Natural killer cell (primary cell): Measurements from ENCODE around the gene SATB2. TPM values are rescaled to one million over a fixed set of nuclear protein-coding genes. Genes with fewer than 3 reads are reported as not detected.
A peak's percentile ranks its signal among the peaks of the same experiment; 100 is the strongest.

ENCODE experiments used
- ATAC-seq, 3 donors: fragments of 150-1000 bp in 2 of 3; fragments of 200-7000 bp in 1 of 3; cut with Tn5 transposase; 1 replicate in 1 of 3; 2 replicates in 2 of 3; pipeline ENCODE4 v1.10.0; 2021; ENCODE audit warnings: mild to moderate bottlenecking in 2 of 3, moderate library complexity in 2 of 3
- DNase-seq, 2 donors: peaks; one replicate each; pipeline versions ENCODE4 v3.0.0 to v3.0.0-alpha.2; 2013 to 2021; ENCODE audit warnings: mixed read lengths in 1 of 2
- H3K27ac ChIP-seq: one replicate; pipeline ENCODE4 v1.5.1; 2013; ENCODE audit warnings: mild to moderate bottlenecking, low read length
- H3K27me3 ChIP-seq: one replicate; pipeline ENCODE4 v1.6.1; 2013; ENCODE audit warnings: low read length; ENCODE audit not compliant: control insufficient read depth, insufficient read depth
- H3K36me3 ChIP-seq: one replicate; pipeline ENCODE4 v1.6.1; 2013; ENCODE audit warnings: low read length; ENCODE audit not compliant: control insufficient read depth, insufficient read depth
- H3K4me1 ChIP-seq: one replicate; pipeline ENCODE4 v1.6.1; 2013; ENCODE audit warnings: low read length; ENCODE audit not compliant: control insufficient read depth, insufficient read depth
- H3K4me3 ChIP-seq: one replicate; pipeline ENCODE4 v1.5.1; 2013; ENCODE audit warnings: low read length
- H3K9me3 ChIP-seq: one replicate; pipeline ENCODE4 v1.6.1; 2013; ENCODE audit warnings: low read length; ENCODE audit not compliant: control insufficient read depth, insufficient read depth
- H3K27ac Mint-ChIP-seq, 2 donors: one replicate each; pipeline ENCODE4 v1.8.0; 2022; ENCODE audit warnings: mild to moderate bottlenecking in 2 of 2, mixed read lengths in 2 of 2, moderate library complexity in 1 of 2
- H3K27me3 Mint-ChIP-seq, 2 donors: one replicate each; pipeline ENCODE4 v1.8.0; 2022; ENCODE audit warnings: low read depth in 2 of 2, mixed read lengths in 2 of 2
- H3K36me3 Mint-ChIP-seq: one replicate; pipeline ENCODE4 v1.8.0; 2022; ENCODE audit warnings: mixed read lengths
- H3K4me1 Mint-ChIP-seq, 2 donors: one replicate each; pipeline ENCODE4 v1.8.0; 2022; ENCODE audit warnings: mixed read lengths in 2 of 2
- H3K4me3 Mint-ChIP-seq: one replicate; pipeline ENCODE4 v1.8.0; 2022; ENCODE audit warnings: mild to moderate bottlenecking, moderate library complexity, mixed read lengths
- H3K9me3 Mint-ChIP-seq, 2 donors: one replicate each; pipeline ENCODE4 v1.8.0; 2022; ENCODE audit warnings: mixed read lengths in 2 of 2
- WGBS: methylation state at CpG from one replicate; pipeline ENCODE4 v1.1.7; 2013; ENCODE audit warnings: missing lambda C conversion rate; ENCODE audit not compliant: insufficient coverage; 5-methylcytosine and 5-hydroxymethylcytosine counted together
- intact Hi-C: fragments of 100-400 bp; cut with micrococcal nuclease; formaldehyde crosslinking; loops from one replicate; pipeline ENCODE4 v1.14.2; 2022
- total RNA-seq, 4 donors: library from RNA; stranded (reverse); fragments of 120-200 nt in 1 of 4; gene quantifications; one replicate each; pipeline versions ENCODE4 v1.2.3 to v1.2.4, GENCODE V29; 2013 to 2022
- TF ChIP-seq, protein P1 (sequence below): fragments of 200-600 bp; IDR thresholded peaks from one replicate; pipeline ENCODE4 v1.8.0; 2022; ENCODE audit warnings: antibody characterized with exemption

The SATB2 gene
- total RNA-seq, 3 donors from 2014 or later (not counting 1 experiment from before 2014, with no cell fraction given): 0.73 to 2.8 (median 0.79) TPM

DNA sequence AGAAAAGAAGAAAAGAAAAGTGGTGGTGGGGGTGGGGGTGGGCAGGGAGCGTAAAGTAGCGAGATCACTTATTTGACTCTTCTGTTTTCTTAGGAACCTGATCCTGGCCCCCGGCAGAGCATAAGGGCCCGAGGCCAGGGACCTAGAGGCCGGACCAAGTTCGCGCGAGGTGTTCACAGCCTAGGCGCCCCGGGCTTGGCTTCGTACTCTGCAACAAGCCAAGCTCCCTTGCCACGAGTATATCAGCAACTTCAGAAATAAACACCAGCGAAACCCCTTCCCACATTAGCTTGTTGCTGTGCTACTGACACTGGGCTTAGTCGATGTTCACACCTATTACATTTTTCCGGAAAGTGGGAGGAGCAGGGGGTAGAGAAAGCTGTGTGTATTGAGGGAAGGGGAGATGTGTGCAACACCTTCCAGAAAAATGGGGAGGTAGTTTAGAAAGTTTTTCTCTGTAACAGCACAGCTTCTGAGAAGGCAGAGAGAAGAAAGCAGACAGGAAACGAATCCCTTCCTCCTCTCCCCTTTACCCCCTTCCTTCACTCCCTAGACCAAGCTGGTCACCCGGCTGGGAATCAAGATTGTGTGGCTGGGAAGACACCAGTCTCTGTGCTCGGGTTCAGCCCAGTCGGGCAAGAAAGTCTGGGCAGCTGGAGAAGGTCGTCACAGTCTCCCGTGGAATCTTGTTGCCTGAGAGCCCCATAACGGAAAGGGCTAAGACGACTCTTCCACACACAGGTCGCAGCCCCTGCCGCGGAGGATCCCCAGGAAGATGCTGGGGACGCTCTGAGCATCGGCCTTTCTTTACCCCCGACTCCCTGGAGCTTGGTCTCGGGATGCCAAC lies 12.0 kb upstream of the SATB2 start:
- H3K4me3 ChIP-seq: no peak overlapping the region
- peaks cover 13% of the 10 kb centered on the region for H3K4me1 ChIP-seq
- intact Hi-C loops: loop anchor here (10.0 kb wide), 1 partner anchor 1145 kb away; no protein-coding TSS in a partner anchor
- peaks cover 5 to 20% of the 10 kb centered on the region in 2 donors for H3K4me1 Mint-ChIP-seq
- H3K27me3 Mint-ChIP-seq: peaks cover 77 to 88% of the 10 kb centered on the region in 2 donors
- no peak overlapping the region for H3K27ac ChIP-seq
- no peak overlapping the region for H3K27ac Mint-ChIP-seq
- H3K9me3 ChIP-seq: no peaks in the 10 kb centered on the region
- H3K27me3 ChIP-seq: peaks cover 59% of the 10 kb centered on the region
- no peak overlapping the region for H3K4me3 Mint-ChIP-seq
- peaks cover 2 to 5% of the 10 kb centered on the region in 2 donors for H3K9me3 Mint-ChIP-seq
- H3K36me3 ChIP-seq: no peaks in the 10 kb centered on the region
- TF ChIP-seq, protein P1, sequence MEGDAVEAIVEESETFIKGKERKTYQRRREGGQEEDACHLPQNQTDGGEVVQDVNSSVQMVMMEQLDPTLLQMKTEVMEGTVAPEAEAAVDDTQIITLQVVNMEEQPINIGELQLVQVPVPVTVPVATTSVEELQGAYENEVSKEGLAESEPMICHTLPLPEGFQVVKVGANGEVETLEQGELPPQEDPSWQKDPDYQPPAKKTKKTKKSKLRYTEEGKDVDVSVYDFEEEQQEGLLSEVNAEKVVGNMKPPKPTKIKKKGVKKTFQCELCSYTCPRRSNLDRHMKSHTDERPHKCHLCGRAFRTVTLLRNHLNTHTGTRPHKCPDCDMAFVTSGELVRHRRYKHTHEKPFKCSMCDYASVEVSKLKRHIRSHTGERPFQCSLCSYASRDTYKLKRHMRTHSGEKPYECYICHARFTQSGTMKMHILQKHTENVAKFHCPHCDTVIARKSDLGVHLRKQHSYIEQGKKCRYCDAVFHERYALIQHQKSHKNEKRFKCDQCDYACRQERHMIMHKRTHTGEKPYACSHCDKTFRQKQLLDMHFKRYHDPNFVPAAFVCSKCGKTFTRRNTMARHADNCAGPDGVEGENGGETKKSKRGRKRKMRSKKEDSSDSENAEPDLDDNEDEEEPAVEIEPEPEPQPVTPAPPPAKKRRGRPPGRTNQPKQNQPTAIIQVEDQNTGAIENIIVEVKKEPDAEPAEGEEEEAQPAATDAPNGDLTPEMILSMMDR: no peak
- DNase-seq (no peak), ATAC-seq (no peak)
- peaks cover 18% of the 10 kb centered on the region for H3K36me3 Mint-ChIP-seq
- WGBS: 5% methylated on average over 30 of the region's 30 CpGs

- TF ChIP-seq, protein P1: no peak
- peaks cover 2 to 5% of the 10 kb centered on the region in 2 donors for H3K9me3 Mint-ChIP-seq
- Histone ChIP-seq H3K4me3 (no peak overlapping the region), H3K9me3 (no peaks in the 10 kb centered on the region), H3K27me3 (peaks cover 61% of the 10 kb centered on the region), H3K4me1 (peaks cover 18% of the 10 kb centered on the region), H3K27ac (no peak overlapping the region), H3K36me3 (no peaks in the 10 kb centered on the region)
- H3K4me3 Mint-ChIP-seq: no peak overlapping the region
- H3K36me3 Mint-ChIP-seq: peaks cover 18% of the 10 kb centered on the region
- intact Hi-C loops: loop anchor here (10.0 kb wide), 1 partner anchor 1144 kb away; no protein-coding TSS in a partner anchor
- no peak for ATAC-seq
- H3K4me1 Mint-ChIP-seq: peaks cover 6 to 21% of the 10 kb centered on the region in 2 donors
- peaks cover 73 to 81% of the 10 kb centered on the region in 2 donors for H3K27me3 Mint-ChIP-seq
- WGBS: 10% methylated on average over 53 of the region's 55 CpGs
- no peak overlapping the region for H3K27ac Mint-ChIP-seq
- peak in 1 of 2 donors; percentile 37 for DNase-seq
These were observed 11.1 kb upstream of the SATB2 start for GRCh38 chr2:199468561-199469513.

GRCh38 chr2:199467066-199467822 lies 9.5 kb upstream of the SATB2 start:
- Mint-ChIP-seq H3K27ac (no peak overlapping the region), H3K36me3 (peaks cover 18% of the 10 kb centered on the region), H3K4me1 (peaks cover 6 to 21% of the 10 kb centered on the region in 2 donors), H3K9me3 (peaks cover 2 to 5% of the 10 kb centered on the region in 2 donors), H3K4me3 (no peak overlapping the region), H3K27me3 (peaks cover 66 to 68% of the 10 kb centered on the region in 2 donors)
- Histone ChIP-seq H3K36me3 (no peaks in the 10 kb centered on the region), H3K4me3 (no peak overlapping the region), H3K27ac (no peak overlapping the region), H3K4me1 (peaks cover 34% of the 10 kb centered on the region), H3K27me3 (peaks cover 69% of the 10 kb centered on the region), H3K9me3 (peaks cover 2% of the 10 kb centered on the region)
- DNase-seq (no peak), ATAC-seq (no peak)
- TF ChIP-seq, protein P1: no peak
- intact Hi-C loops: loop anchor here (10.0 kb wide), 1 partner anchor 1142 kb away; no protein-coding TSS in a partner anchor
- WGBS: 14% methylated on average over 23 of the region's 23 CpGs
